SH-SY5Y (cell line): ENCODE data around the gene KIF3A.

Experiments used
- GATA2 ChIP-seq: IDR thresholded peaks from 2 replicates; pipeline ENCODE4 v1.6.1; 2011; ENCODE audit warnings: mild to moderate bottlenecking, low read depth, low read length
- GATA3 ChIP-seq: IDR thresholded peaks from 2 replicates; pipeline ENCODE4 v1.6.1; 2011; ENCODE audit warnings: low read depth, mild to moderate bottlenecking, low read length, moderate library complexity

DNA sequence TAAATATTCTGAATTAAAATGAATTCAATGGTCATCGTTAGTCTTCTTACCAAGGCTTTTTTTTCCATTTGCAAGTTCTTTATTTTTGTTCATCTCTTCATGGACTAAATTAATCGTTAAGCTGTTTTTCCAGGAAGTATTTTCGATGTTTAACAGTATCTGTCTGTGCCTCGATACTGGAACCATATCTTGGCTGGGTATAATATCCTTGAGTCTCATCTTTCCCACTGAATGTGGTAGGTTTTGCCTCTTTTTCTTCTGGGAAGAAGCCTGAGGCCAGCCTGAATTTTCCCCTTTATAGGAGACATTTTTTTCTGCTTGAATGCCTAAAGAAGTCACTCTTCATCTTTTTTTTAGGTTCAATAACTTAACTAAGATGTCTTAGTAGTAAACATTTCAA lies 43.7 kb upstream of the KIF3A start:
- TF ChIP-seq GATA2 (no peak), GATA3 (no peak)
